ENCODE results near the gene ANK3.

ANK3 gene

GRCh38 chr10:60169111-60169510 lies 220.6 kb downstream of the ANK3 start:
- DNase-seq: no peak

GRCh38 chr10:60167050-60167449 lies 222.6 kb downstream of the ANK3 start:
- no peak for DNase-seq

- no peak for DNase-seq
Measured at GRCh38 chr10:60163786-60164185, 225.9 kb downstream of the ANK3 start.

- DNase-seq: no peak
Measured at GRCh38 chr10:60162631-60163030, 227.0 kb downstream of the ANK3 start.

GRCh38 chr10:60155943-60156683 lies 233.6 kb downstream of the ANK3 start:
- no peak for DNase-seq

- no peak for DNase-seq
Measured at GRCh38 chr10:60155099-60155877, 234.4 kb downstream of the ANK3 start.

GRCh38 chr10:60149003-60149402 lies 240.7 kb downstream of the ANK3 start:
- no peak for DNase-seq

GRCh38 chr10:60148266-60148840 lies 241.3 kb downstream of the ANK3 start:
- DNase-seq: no peak

GRCh38 chr10:60147576-60148265 lies 242.0 kb downstream of the ANK3 start:
- no peak for DNase-seq

GRCh38 chr10:60147025-60147424 lies 242.7 kb downstream of the ANK3 start:
- DNase-seq: no peak

- DNase-seq: no peak
Measured at GRCh38 chr10:60144099-60144498, 245.6 kb downstream of the ANK3 start.

- DNase-seq: no peak
Measured at GRCh38 chr10:60142736-60143135, 246.9 kb downstream of the ANK3 start.

- no peak for DNase-seq
Measured at GRCh38 chr10:60141896-60142559, 247.6 kb downstream of the ANK3 start.

- DNase-seq: no peak
Measured at GRCh38 chr10:60140651-60141632, 248.7 kb downstream of the ANK3 start.

- DNase-seq: no peak
Measured at GRCh38 chr10:60139798-60140566, 249.7 kb downstream of the ANK3 start.

GRCh38 chr10:60139290-60139689 lies 250.4 kb downstream of the ANK3 start:
- DNase-seq: no peak

GRCh38 chr10:60138842-60139241 lies 250.8 kb downstream of the ANK3 start:
- DNase-seq: no peak

- no peak for DNase-seq
Measured at GRCh38 chr10:60138026-60138425, 251.6 kb downstream of the ANK3 start.

- no peak for DNase-seq
Measured at GRCh38 chr10:60137292-60137992, 252.2 kb downstream of the ANK3 start.

- DNase-seq: no peak
Measured at GRCh38 chr10:60135020-60135419, 254.7 kb downstream of the ANK3 start.
